Liver (tissue), 9 donors: ENCODE results near the gene CELF2. TPM values are rescaled to one million over a fixed set of nuclear protein-coding genes. Genes with fewer than 3 reads are reported as not detected.

Source experiments
- DNase-seq: peaks from one replicate; pipeline ENCODE4 v3.0.0-alpha.2; 2017; ENCODE audit warnings: low spot score
- H3K27ac ChIP-seq, 2 donors: one replicate each; pipeline ENCODE4 v1.7.0; 2013; ENCODE audit warnings: inconsistent platforms in 2 of 2, low read length in 2 of 2, control low read depth in 1 of 2, low read depth in 1 of 2, mild to moderate bottlenecking in 1 of 2
- H3K27me3 ChIP-seq, 4 donors: one replicate each; pipeline versions ENCODE4 v1.6.1 to v1.7.0; 2013; ENCODE audit warnings: low read length in 3 of 4, inconsistent platforms in 1 of 4, mild to moderate bottlenecking in 1 of 4, moderate library complexity in 1 of 4; ENCODE audit not compliant: control insufficient read depth in 4 of 4, insufficient read depth in 4 of 4
- H3K36me3 ChIP-seq, 4 donors: one replicate each; pipeline versions ENCODE4 v1.6.1 to v1.7.0; 2013; ENCODE audit warnings: low read length in 3 of 4, mild to moderate bottlenecking in 3 of 4, low read depth in 1 of 4, moderate library complexity in 1 of 4; ENCODE audit not compliant: control insufficient read depth in 4 of 4, insufficient read depth in 3 of 4
- H3K4me1 ChIP-seq, 4 donors: one replicate each; pipeline versions ENCODE4 v1.6.1 to v1.7.0; 2013; ENCODE audit warnings: low read length in 3 of 4, mild to moderate bottlenecking in 3 of 4, moderate library complexity in 1 of 4; ENCODE audit not compliant: control insufficient read depth in 4 of 4, insufficient read depth in 4 of 4
- H3K4me3 ChIP-seq, 3 donors: one replicate each; pipeline versions ENCODE4 v1.6.1 to v1.7.0; 2013; ENCODE audit warnings: low read length in 3 of 3, control low read depth in 1 of 3, low read depth in 1 of 3, mild to moderate bottlenecking in 1 of 3
- H3K9ac ChIP-seq, 2 donors: one replicate each; pipeline ENCODE4 v1.7.0; 2013; ENCODE audit warnings: low read length in 2 of 2, mild to moderate bottlenecking in 2 of 2, moderate library complexity in 2 of 2, control low read depth in 1 of 2, low read depth in 1 of 2
- H3K9me3 ChIP-seq, 4 donors: one replicate each; pipeline versions ENCODE4 v1.6.1 to v1.7.0; 2013; ENCODE audit warnings: low read length in 3 of 4; ENCODE audit not compliant: control insufficient read depth in 4 of 4
- FOXA1 ChIP-seq: IDR thresholded peaks from 2 replicates; pipeline ENCODE4 v1.6.1; 2016; ENCODE audit warnings: antibody characterized with exemption
- GABPA ChIP-seq, 2 donors: IDR thresholded peaks in 1 of 2; conservative IDR thresholded peaks in 1 of 2; 2 replicates each; pipeline ENCODE4 v1.6.1; 2016; ENCODE audit warnings: antibody characterized with exemption in 2 of 2, mild to moderate bottlenecking in 1 of 2, moderate library complexity in 1 of 2
- HNF4A ChIP-seq, 2 donors: conservative IDR thresholded peaks; 2 replicates each; pipeline ENCODE4 v1.6.1; 2016; ENCODE audit warnings: antibody characterized with exemption in 2 of 2, mild to moderate bottlenecking in 2 of 2
- JUND ChIP-seq, 2 donors: IDR thresholded peaks; 2 replicates each; pipeline ENCODE4 v1.6.1; 2016; ENCODE audit warnings: antibody characterized with exemption in 2 of 2
- RAD21 ChIP-seq, 2 donors: IDR thresholded peaks; 2 replicates each; pipeline ENCODE4 v1.6.1; 2016; ENCODE audit warnings: antibody characterized with exemption in 2 of 2, mild to moderate bottlenecking in 2 of 2
- RXRA ChIP-seq, 2 donors: IDR thresholded peaks; 2 replicates each; pipeline ENCODE4 v1.6.1; 2017 to 2018; ENCODE audit warnings: antibody characterized with exemption in 2 of 2, mild to moderate bottlenecking in 1 of 2
- SP1 ChIP-seq: IDR thresholded peaks from 2 replicates; pipeline ENCODE4 v1.6.1; 2018; ENCODE audit warnings: antibody characterized with exemption, mild to moderate bottlenecking
- YY1 ChIP-seq: IDR thresholded peaks from 2 replicates; pipeline ENCODE4 v1.6.1; 2016; ENCODE audit warnings: antibody characterized with exemption, mild to moderate bottlenecking
- WGBS: extraction: QIAGEN DNeasy Blood & Tissue Kit; methylation state at CpG from one replicate; pipeline ENCODE4 v1.1.7; 2013; 5-methylcytosine and 5-hydroxymethylcytosine counted together
- polyA plus RNA-seq, 2 donors: library from polyadenylated mRNA; stranded (reverse) in 1 of 2; unstranded in 1 of 2; fragments of 200-250 nt in 1 of 2; fragments of >200 nt in 1 of 2; fragmentation: Nextera tagmentation in 1 of 2; extraction: Ambion mirVana in 1 of 2; gene quantifications; one replicate each; pipeline versions ENCODE4 v1.2.1 to v1.2.3, GENCODE V29; 2013 to 2015
- total RNA-seq, 2 donors: library from RNA; depleted of rRNA; stranded (reverse); fragments of >200 nt; gene quantifications; one replicate each; pipeline ENCODE4 v1.2.3, GENCODE V29; 2014
- TF ChIP-seq, protein P1 (sequence below): IDR thresholded peaks from 2 replicates; pipeline ENCODE4 v1.6.1; 2016; ENCODE audit warnings: antibody characterized with exemption
- TF ChIP-seq, protein P2 (sequence below): fragments of 150-350 bp; IDR thresholded peaks from 2 replicates; pipeline ENCODE4 v1.5.1; 2017; ENCODE audit warnings: improper control_type of control experiment, low read depth, low read length; ENCODE audit not compliant: missing input control
- TF ChIP-seq, protein P3 (sequence below): IDR thresholded peaks from 2 replicates; pipeline ENCODE4 v1.6.1; 2016; ENCODE audit warnings: antibody characterized with exemption
- TF ChIP-seq, protein P4 (sequence below): IDR thresholded peaks from 2 replicates; pipeline ENCODE4 v1.6.1; 2016; ENCODE audit warnings: antibody characterized with exemption, mild to moderate bottlenecking
- TF ChIP-seq, protein P5 (sequence below): IDR thresholded peaks from 2 replicates; pipeline ENCODE4 v1.6.1; 2016; ENCODE audit warnings: antibody characterized with exemption
- donor health status: healthy.
- donor health status: healthy.
- donor health status: healthy.
- donor health status: healthy.
- donor health status: healthy.

CELF2 gene
- total and polyA plus RNA-seq, 4 donors: 1.4 to 8.5 (median 5.6) TPM

DNA sequence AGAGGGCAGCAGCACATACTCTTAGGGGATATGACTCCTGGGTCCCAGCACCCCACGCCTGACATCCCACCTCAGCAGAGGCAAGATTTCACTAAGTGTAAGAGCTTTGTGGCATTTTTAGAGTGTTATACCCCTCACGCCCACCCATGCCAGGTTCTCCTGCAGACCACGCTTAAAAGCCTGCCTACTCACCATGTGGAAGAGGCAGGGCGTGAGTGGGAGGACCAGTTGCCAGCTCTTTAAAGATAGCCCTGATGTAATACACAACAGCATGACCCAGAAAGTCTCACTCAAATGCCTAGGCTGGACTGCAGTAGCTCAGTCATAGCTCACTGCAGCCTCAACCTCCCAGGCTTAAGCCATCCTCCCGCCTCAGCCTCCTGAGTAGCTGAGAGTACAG, 44.4 kb upstream of the CELF2 start:
- 78% methylated on average over 5 of the region's 5 CpGs for WGBS
- no peak for DNase-seq
- no peak overlapping the region for H3K4me3 ChIP-seq
- H3K27ac ChIP-seq: no peak overlapping the region
- H3K36me3 ChIP-seq: no peaks in the 10 kb centered on the region
- H3K4me1 ChIP-seq: no peaks in the 10 kb centered on the region
- TF ChIP-seq, protein P1, sequence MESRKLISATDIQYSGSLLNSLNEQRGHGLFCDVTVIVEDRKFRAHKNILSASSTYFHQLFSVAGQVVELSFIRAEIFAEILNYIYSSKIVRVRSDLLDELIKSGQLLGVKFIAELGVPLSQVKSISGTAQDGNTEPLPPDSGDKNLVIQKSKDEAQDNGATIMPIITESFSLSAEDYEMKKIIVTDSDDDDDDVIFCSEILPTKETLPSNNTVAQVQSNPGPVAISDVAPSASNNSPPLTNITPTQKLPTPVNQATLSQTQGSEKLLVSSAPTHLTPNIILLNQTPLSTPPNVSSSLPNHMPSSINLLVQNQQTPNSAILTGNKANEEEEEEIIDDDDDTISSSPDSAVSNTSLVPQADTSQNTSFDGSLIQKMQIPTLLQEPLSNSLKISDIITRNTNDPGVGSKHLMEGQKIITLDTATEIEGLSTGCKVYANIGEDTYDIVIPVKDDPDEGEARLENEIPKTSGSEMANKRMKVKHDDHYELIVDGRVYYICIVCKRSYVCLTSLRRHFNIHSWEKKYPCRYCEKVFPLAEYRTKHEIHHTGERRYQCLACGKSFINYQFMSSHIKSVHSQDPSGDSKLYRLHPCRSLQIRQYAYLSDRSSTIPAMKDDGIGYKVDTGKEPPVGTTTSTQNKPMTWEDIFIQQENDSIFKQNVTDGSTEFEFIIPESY: no peak
- TF ChIP-seq GABPA (IDR thresholded peaks at IDR 0.05 in 1 of 2, conservative IDR thresholded peaks at IDR 0.05 in 1 of 2) (no peak), YY1 (no peak), RXRA (IDR thresholded peaks at IDR 0.05) (no peak), RAD21 (IDR thresholded peaks at IDR 0.05) (no peak), SP1 (no peak), FOXA1 (no peak)
- TF ChIP-seq, protein P2, sequence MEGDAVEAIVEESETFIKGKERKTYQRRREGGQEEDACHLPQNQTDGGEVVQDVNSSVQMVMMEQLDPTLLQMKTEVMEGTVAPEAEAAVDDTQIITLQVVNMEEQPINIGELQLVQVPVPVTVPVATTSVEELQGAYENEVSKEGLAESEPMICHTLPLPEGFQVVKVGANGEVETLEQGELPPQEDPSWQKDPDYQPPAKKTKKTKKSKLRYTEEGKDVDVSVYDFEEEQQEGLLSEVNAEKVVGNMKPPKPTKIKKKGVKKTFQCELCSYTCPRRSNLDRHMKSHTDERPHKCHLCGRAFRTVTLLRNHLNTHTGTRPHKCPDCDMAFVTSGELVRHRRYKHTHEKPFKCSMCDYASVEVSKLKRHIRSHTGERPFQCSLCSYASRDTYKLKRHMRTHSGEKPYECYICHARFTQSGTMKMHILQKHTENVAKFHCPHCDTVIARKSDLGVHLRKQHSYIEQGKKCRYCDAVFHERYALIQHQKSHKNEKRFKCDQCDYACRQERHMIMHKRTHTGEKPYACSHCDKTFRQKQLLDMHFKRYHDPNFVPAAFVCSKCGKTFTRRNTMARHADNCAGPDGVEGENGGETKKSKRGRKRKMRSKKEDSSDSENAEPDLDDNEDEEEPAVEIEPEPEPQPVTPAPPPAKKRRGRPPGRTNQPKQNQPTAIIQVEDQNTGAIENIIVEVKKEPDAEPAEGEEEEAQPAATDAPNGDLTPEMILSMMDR: no peak
- TF ChIP-seq, protein P3, sequence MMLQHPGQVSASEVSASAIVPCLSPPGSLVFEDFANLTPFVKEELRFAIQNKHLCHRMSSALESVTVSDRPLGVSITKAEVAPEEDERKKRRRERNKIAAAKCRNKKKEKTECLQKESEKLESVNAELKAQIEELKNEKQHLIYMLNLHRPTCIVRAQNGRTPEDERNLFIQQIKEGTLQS: no peak
- H3K9me3 ChIP-seq: no peaks in the 10 kb centered on the region
- H3K9ac ChIP-seq: no peak overlapping the region
- H3K27me3 ChIP-seq: peaks cover 0 to 4% (median 0%) of the 10 kb centered on the region in 4 donors

DNA sequence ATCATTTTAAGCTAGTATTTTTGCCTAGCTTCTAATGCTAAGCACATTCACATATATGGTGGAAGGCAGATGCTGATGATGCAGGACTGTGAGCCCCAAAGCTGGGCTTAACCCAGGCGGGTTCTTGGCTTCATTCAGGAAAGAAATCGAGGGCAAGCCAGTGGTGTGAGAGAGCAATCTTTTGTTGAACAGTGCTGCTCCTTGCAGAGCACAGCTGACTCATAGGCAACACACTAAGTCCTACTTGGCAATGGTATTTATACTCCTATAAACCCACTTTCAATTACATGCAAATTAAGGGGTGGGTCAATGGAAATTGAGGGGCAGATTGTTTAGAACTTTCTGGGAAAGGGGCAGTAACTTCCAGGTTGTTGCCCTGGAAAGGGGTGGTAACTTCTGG, 42.0 kb upstream of the CELF2 start:
- no peaks in the 10 kb centered on the region for H3K4me1 ChIP-seq
- H3K27me3 ChIP-seq: peaks cover 0 to 4% (median 0%) of the 10 kb centered on the region in 4 donors
- no peak for DNase-seq
- no peak overlapping the region for H3K4me3 ChIP-seq
- TF ChIP-seq, protein P4, sequence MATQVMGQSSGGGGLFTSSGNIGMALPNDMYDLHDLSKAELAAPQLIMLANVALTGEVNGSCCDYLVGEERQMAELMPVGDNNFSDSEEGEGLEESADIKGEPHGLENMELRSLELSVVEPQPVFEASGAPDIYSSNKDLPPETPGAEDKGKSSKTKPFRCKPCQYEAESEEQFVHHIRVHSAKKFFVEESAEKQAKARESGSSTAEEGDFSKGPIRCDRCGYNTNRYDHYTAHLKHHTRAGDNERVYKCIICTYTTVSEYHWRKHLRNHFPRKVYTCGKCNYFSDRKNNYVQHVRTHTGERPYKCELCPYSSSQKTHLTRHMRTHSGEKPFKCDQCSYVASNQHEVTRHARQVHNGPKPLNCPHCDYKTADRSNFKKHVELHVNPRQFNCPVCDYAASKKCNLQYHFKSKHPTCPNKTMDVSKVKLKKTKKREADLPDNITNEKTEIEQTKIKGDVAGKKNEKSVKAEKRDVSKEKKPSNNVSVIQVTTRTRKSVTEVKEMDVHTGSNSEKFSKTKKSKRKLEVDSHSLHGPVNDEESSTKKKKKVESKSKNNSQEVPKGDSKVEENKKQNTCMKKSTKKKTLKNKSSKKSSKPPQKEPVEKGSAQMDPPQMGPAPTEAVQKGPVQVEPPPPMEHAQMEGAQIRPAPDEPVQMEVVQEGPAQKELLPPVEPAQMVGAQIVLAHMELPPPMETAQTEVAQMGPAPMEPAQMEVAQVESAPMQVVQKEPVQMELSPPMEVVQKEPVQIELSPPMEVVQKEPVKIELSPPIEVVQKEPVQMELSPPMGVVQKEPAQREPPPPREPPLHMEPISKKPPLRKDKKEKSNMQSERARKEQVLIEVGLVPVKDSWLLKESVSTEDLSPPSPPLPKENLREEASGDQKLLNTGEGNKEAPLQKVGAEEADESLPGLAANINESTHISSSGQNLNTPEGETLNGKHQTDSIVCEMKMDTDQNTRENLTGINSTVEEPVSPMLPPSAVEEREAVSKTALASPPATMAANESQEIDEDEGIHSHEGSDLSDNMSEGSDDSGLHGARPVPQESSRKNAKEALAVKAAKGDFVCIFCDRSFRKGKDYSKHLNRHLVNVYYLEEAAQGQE: no peak
- TF ChIP-seq, protein P5, sequence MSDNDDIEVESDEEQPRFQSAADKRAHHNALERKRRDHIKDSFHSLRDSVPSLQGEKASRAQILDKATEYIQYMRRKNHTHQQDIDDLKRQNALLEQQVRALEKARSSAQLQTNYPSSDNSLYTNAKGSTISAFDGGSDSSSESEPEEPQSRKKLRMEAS: no peak
- TF ChIP-seq JUND (IDR thresholded peaks at IDR 0.05) (no peak), HNF4A (conservative IDR thresholded peaks at IDR 0.05) (no peak)
- H3K9me3 ChIP-seq: no peaks in the 10 kb centered on the region
- H3K9ac ChIP-seq: no peak overlapping the region
- no peaks in the 10 kb centered on the region for H3K36me3 ChIP-seq
- no peak overlapping the region for H3K27ac ChIP-seq
- 74% methylated on average over 2 of the region's 2 CpGs for WGBS
